Measurements from ENCODE around the gene RBBP9. TPM values are rescaled to one million over a fixed set of nuclear protein-coding genes. Genes with fewer than 3 reads are reported as not detected.
A peak's percentile ranks its signal among the peaks of the same experiment; 100 is the strongest.

Gene RBBP9
- total and polyA plus RNA-seq, 2 of the 4 experiments (the other 2 are of a cell fraction): 4.8 to 31.4 TPM

DNA sequence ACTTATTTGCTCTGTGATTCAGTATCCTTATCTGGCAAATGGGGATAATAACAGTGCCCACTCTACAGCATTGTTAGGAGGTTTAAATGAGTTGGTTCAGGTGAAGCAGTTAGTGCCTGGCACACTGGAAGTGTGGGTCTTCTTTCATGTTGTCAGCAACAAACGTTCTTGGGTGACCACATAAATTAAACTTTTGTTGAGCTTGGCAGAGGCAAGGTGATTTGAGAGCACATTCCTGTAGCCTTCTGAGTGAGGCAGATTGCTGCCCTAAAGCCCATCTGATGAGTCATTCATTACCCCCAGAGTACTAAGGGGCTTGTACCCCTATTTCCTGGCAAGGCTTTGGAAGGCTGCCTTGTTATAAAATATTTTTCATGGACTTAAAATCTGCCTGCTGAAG, 36.5 kb upstream of the RBBP9 start:
- Histone ChIP-seq H3K56ac (ENCODE audit: extremely low read depth, insufficient read depth, low read length) (no peak overlapping the region), H3K79me1 (ENCODE audit: low read depth in 1 of 2, low read length in 2 of 2) (peaks cover 3 to 4% of the 10 kb centered on the region in 2 experiments; a peak in 2 of 4 replicates), H2BK20ac (ENCODE audit: low read depth, low read length) (no peak overlapping the region), H2BK120ac (ENCODE audit: low read depth, low read length) (no peak overlapping the region), H2AK9ac (replicated peaks; ENCODE audit: low read depth, low read length, poor library complexity) (peak overlapping the region; percentile 70), H3K18ac (ENCODE audit: low read depth, low read length) (no peak overlapping the region), H4K5ac (ENCODE audit: low read depth, low read length) (no peak overlapping the region), H4K8ac (ENCODE audit: low read depth in 2 of 2, low read length in 2 of 2) (no peak overlapping the region), H3K4ac (ENCODE audit: low read depth, low read length) (no peak overlapping the region), H2BK15ac (ENCODE audit: low read depth, low read length) (no peak overlapping the region), H3K14ac (replicated peaks; ENCODE audit: low read depth, low read length) (no peak overlapping the region), H2BK5ac (ENCODE audit: low read depth, low read length, poor library complexity, severe bottlenecking) (no peak overlapping the region), H3K9ac (ENCODE audit: low read depth, low read length) (no peak overlapping the region), H3K4me3 (ENCODE audit: insufficient read depth, low read depth, low read length) (no peak overlapping the region), H2AK5ac (ENCODE audit: low read depth, low read length) (no peak overlapping the region), H3K27me3 (ENCODE audit: control insufficient read depth, insufficient read depth, low read length) (no peaks in the 10 kb centered on the region), H3K23ac (ENCODE audit: low read depth, low read length) (no peak overlapping the region), H3K4me1 (ENCODE audit: control insufficient read depth, insufficient read depth, low read length) (no peaks in the 10 kb centered on the region), H3K36me3 (ENCODE audit: control insufficient read depth, insufficient read depth, low read length) (peaks cover 40% of the 10 kb centered on the region), H3K27ac (ENCODE audit: insufficient read depth, low read length) (no peak overlapping the region), H3K4me2 (ENCODE audit: low read depth, low read length) (no peak overlapping the region), H4K91ac (ENCODE audit: insufficient read depth, low read depth, low read length) (no peak overlapping the region), H2AFZ (replicated peaks; ENCODE audit: low read length, poor library complexity) (no peak overlapping the region), H4K20me1 (ENCODE audit: insufficient read depth, low read length) (no peaks in the 10 kb centered on the region), H3K9me1 (ENCODE audit: insufficient read depth, low read length) (0 out of 2 replicates have a peak, but pooled peaks cover 5% of the 10 kb centered on the region), H3K9me3 (ENCODE audit: control insufficient read depth, insufficient read depth, low read length) (no peaks in the 10 kb centered on the region)
- dilution Hi-C loops (cut with HindIII; ENCODE audit: low sequenced_read_pairs, unreplicated experiment) (no loop called here), in situ Hi-C loops (cut with MboI; ENCODE audit: low sequenced_read_pairs) (loop anchor here (25.0 kb wide), 2 partner anchors 104 to 1504 kb away; no protein-coding TSS in a partner anchor), intact Hi-C loops (cut with micrococcal nuclease) (loop anchor here (10.0 kb wide), 1 partner anchor 59 kb away; no protein-coding TSS in a partner anchor)
- POLR2A ChIA-PET (ENCODE audit: unreplicated experiment): no interaction called here
- BruUV-seq (replicated peaks): no TSS peak
- TF ChIP-seq NFE2L2 (IDR thresholded peaks at IDR 0.05; ENCODE audit: low read depth, low read length): no peak
- no peak for TF ChIP-seq FOS (IDR thresholded peaks at IDR 0.05; ENCODE audit: low read depth, low read length)
- no peak for TF ChIP-seq RCOR1 (IDR thresholded peaks at IDR 0.05; ENCODE audit: insufficient replicate concordance, low read length)
- no peak for TF ChIP-seq RAD21 (IDR thresholded peaks at IDR 0.05; ENCODE audit: low read length)
- no peak for TF ChIP-seq CEBPB (IDR thresholded peaks at IDR 0.05; ENCODE audit: low read depth, low read length)
- no peak for TF ChIP-seq RFX5 (IDR thresholded peaks at IDR 0.05; ENCODE audit: low read depth, low read length)
- no peak for TF ChIP-seq MAFK (IDR thresholded peaks at IDR 0.05; ENCODE audit: low read depth, low read length)
- TF ChIP-seq CHD1 (IDR thresholded peaks at IDR 0.05; ENCODE audit: low read depth, low read length): no peak
- TF ChIP-seq POLR2A (IDR thresholded peaks at IDR 0.05; ENCODE audit: low read depth, low read length): no peak
- TF ChIP-seq MAZ (IDR thresholded peaks at IDR 0.05; ENCODE audit: borderline replicate concordance, low read depth, low read length): no peak
- no CpG with 5 or more reads among the region's 1 CpG for WGBS, 2 experiments (ENCODE audit: extremely low coverage in 2 of 2, insufficient read length in 1 of 2)
- CTCF ChIA-PET: no interaction called here
- DNase-seq: no peak
- ATAC-seq (ENCODE audit: low read depth): no peak
